Suppressor macrophage treated with lipopolysaccharide for 1 hour (primary cell): ENCODE data around the gene EEF2KMT.

ENCODE experiments used
- DNase-seq, 3 donors: peaks; one replicate each; pipeline ENCODE4 v3.0.0-alpha.2; 2020 to 2022

The EEF2KMT gene

GRCh38 chr16:5040451-5040850, 57.1 kb downstream of the EEF2KMT start:
- no peak for DNase-seq

GRCh38 chr16:5036228-5037156, 61.1 kb downstream of the EEF2KMT start:
- no peak for DNase-seq

- DNase-seq: no peak
Observed at GRCh38 chr16:5035909-5036227, 61.7 kb downstream of the EEF2KMT start.
